Upper lobe of right lung (tissue), 1 donor: ENCODE measurements around the gene METTL16. TPM values are rescaled to one million over a fixed set of nuclear protein-coding genes. Genes with fewer than 3 reads are reported as not detected.

ENCODE experiments used
- ATAC-seq: fragments of 200-7000 bp; cut with Tn5 transposase; one replicate; pipeline ENCODE4 v1.9.1; 2020; ENCODE audit warnings: mild to moderate bottlenecking, moderate library complexity
- DNase-seq: peaks from one replicate; pipeline ENCODE4 v3.0.0-alpha.2; 2020
- H3K27ac ChIP-seq: fragments of 200-600 bp; one replicate; pipeline ENCODE4 v1.8.0; 2022
- H3K27me3 ChIP-seq: fragments of 200-600 bp; one replicate; pipeline ENCODE4 v1.8.0; 2022; ENCODE audit warnings: mild to moderate bottlenecking
- H3K36me3 ChIP-seq: fragments of 200-600 bp; one replicate; pipeline ENCODE4 v1.8.0; 2022
- H3K4me1 ChIP-seq: fragments of 200-600 bp; one replicate; pipeline ENCODE4 v1.8.0; 2022
- H3K4me3 ChIP-seq: fragments of 200-600 bp; one replicate; pipeline ENCODE4 v1.8.0; 2022; ENCODE audit warnings: mild to moderate bottlenecking
- H3K9me3 ChIP-seq: fragments of 200-600 bp; one replicate; pipeline ENCODE4 v1.8.0; 2022
- CTCF ChIP-seq: fragments of 200-600 bp; IDR thresholded peaks from one replicate; pipeline ENCODE4 v1.8.0; 2022; ENCODE audit warnings: antibody characterized with exemption
- intact Hi-C: fragments of 100-400 bp; cut with DNase I; formaldehyde crosslinking; loops from one replicate; pipeline ENCODE4 v1.11.0; 2022
- total RNA-seq: library from RNA; stranded (reverse); fragmentation: NEBNext Ultra II Directional; extraction: Animal tissue kit (Norgen Biotek cat#: 25700); gene quantifications from one replicate; pipeline ENCODE4 v1.2.1, GENCODE V29; 2021
- donor health status: DM: no; HTN: yes; CAD: no; lungs with severe emphysema.

The METTL16 gene
- total RNA-seq, 1 donor from 2014 or later: 30.0 TPM

DNA sequence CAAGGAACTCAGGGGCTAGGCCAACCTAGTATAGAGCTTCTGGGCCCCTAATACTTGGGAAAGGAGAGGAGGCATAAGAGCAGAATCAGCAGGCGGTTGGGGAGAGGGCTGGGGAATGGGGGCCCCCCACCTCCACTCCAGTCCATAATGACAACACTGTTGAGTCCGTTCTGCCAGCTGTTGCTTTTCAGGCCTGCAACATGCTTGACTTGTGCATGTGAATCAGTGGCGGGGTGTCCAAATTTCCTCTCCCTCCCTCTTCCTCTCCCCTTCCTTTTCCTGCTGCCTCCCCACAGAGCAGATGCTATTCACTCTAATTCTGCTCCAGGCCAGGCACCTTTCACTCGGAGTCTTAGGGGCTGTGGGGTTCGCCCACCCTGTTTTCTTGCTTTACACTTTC, 142.6 kb downstream of the METTL16 start:
- no peak for DNase-seq
- Histone ChIP-seq H3K36me3 (peaks cover 45% of the 10 kb centered on the region), H3K9me3 (no peaks in the 10 kb centered on the region), H3K4me3 (no peak overlapping the region), H3K27ac (no peak overlapping the region), H3K27me3 (no peaks in the 10 kb centered on the region), H3K4me1 (no peaks in the 10 kb centered on the region)
- ATAC-seq: no peak
- intact Hi-C loops: no loop called here
- no peak for TF ChIP-seq CTCF

DNA sequence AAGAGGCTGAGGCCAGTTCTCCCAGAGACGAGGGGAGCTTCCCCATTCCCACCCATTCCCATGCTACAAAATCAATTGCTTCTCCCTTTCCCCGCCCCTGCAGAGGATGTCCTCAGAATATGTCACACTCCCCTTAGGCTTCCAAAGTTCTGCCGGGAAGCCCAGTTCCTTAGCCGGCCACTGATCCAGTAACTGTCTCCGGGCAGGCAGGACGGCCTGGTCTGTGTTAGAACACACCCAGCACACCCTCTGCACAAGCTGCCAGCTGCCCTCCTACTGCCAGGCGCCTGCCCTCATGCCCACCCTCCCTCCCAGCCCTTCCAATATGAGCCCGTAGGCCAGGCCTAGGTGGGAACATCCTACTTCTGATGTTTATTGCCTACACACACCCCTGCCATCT, 143.3 kb downstream of the METTL16 start:
- Histone ChIP-seq H3K27ac (no peak overlapping the region), H3K36me3 (peaks cover 45% of the 10 kb centered on the region), H3K4me1 (no peaks in the 10 kb centered on the region), H3K4me3 (no peak overlapping the region), H3K27me3 (no peaks in the 10 kb centered on the region), H3K9me3 (no peaks in the 10 kb centered on the region)
- no peak for TF ChIP-seq CTCF
- DNase-seq (no peak), ATAC-seq (no peak)
- intact Hi-C loops: no loop called here

GRCh38 chr17:2366747-2367494, 144.8 kb downstream of the METTL16 start:
- intact Hi-C loops: no loop called here
- Histone ChIP-seq H3K27ac (no peak overlapping the region), H3K36me3 (peaks cover 45% of the 10 kb centered on the region), H3K9me3 (no peaks in the 10 kb centered on the region), H3K27me3 (no peaks in the 10 kb centered on the region), H3K4me3 (no peak overlapping the region), H3K4me1 (no peaks in the 10 kb centered on the region)
- ATAC-seq: no peak
- no peak for TF ChIP-seq CTCF
- DNase-seq: no peak

Other genes starting within 250 kb of the METTL16 start
- gene SMG6, start 208.1 kb downstream of the METTL16 start, total RNA-seq: 28.8 TPM
- 6.3 TPM for gene SRR, start 207.9 kb downstream of the METTL16 start, total RNA-seq
- 17.7 TPM for gene TSR1, start 175.4 kb downstream of the METTL16 start, total RNA-seq
- 55.0 TPM for gene SGSM2, start 174.4 kb downstream of the METTL16 start, total RNA-seq
- gene MNT, start 110.8 kb downstream of the METTL16 start, total RNA-seq: 32.7 TPM
- 144 TPM for gene PAFAH1B1, start 81.8 kb upstream of the METTL16 start, total RNA-seq
- gene CLUH, start 199.9 kb upstream of the METTL16 start, total RNA-seq: 63.5 TPM
- 0.20 TPM for gene CCDC92B, start 237.8 kb upstream of the METTL16 start, total RNA-seq